Testis (tissue), 3 donors: Measurements from ENCODE around the gene CD244. TPM values are rescaled to one million over a fixed set of nuclear protein-coding genes. Genes with fewer than 3 reads are reported as not detected.

Experiments used
- DNase-seq: peaks from one replicate; pipeline ENCODE4 v3.0.0-alpha.2; 2019
- H3K27ac ChIP-seq, 2 donors: fragments of 200-600 bp; sonication (generic); one replicate each; pipeline ENCODE4 v1.5.1; 2019
- H3K27me3 ChIP-seq: fragments of 200-600 bp; sonication (generic); one replicate; pipeline ENCODE4 v1.5.1; 2019
- H3K36me3 ChIP-seq: fragments of 200-600 bp; sonication (generic); one replicate; pipeline ENCODE4 v1.5.1; 2017; ENCODE audit warnings: low read depth; ENCODE audit errors: missing control alignments
- H3K4me1 ChIP-seq: fragments of 200-600 bp; sonication (generic); one replicate; pipeline ENCODE4 v1.5.1; 2019
- H3K4me3 ChIP-seq, 2 donors: fragments of 200-600 bp; sonication (generic); one replicate each; pipeline ENCODE4 v1.5.1; 2017 to 2019
- H3K9me3 ChIP-seq: fragments of 200-600 bp; sonication (generic); one replicate; pipeline ENCODE4 v1.5.1; 2017
- POLR2A ChIP-seq: fragments of 450-650 bp; IDR thresholded peaks from one replicate; pipeline ENCODE4 v1.6.1; 2017; ENCODE audit warnings: antibody characterized with exemption, mild to moderate bottlenecking, moderate library complexity
- WGBS, 2 donors: methylation state at CpG; one replicate each; pipeline ENCODE4 v1.1.5; 2018; 5-methylcytosine and 5-hydroxymethylcytosine counted together
- intact Hi-C: fragments of 100-400 bp; cut with DNase I; formaldehyde crosslinking; loops from one replicate; pipeline ENCODE4 v1.15.1; 2023; ENCODE audit warnings: low total_unique reads
- polyA plus RNA-seq: library from polyadenylated mRNA; stranded (reverse); fragments of 350-450 nt; fragmentation: Illumina TruSeq; extraction: RNeasy Lipid Tissue Mini Kit (QIAGEN cat#74804); gene quantifications from one replicate; pipeline ENCODE4 v1.2.3, GENCODE V29; 2014; ENCODE audit warnings: low read depth, low replicate concordance; ENCODE audit not compliant: insufficient read depth
- total RNA-seq, 2 donors: library from RNA; depleted of rRNA; stranded (reverse); fragments of >200 nt; gene quantifications; one replicate each; pipeline ENCODE4 v1.2.3, GENCODE V29; 2016
- TF ChIP-seq, protein P1 (sequence below), 3 experiments: fragments of 450-650 bp in 2 of 3; fragments of 200-600 bp in 1 of 3; sonication (generic) in 1 of 3; IDR thresholded peaks; one replicate each; pipeline ENCODE4 v1.5.1; 2016 to 2019; ENCODE audit warnings: antibody characterized with exemption in 3 of 3, mild to moderate bottlenecking in 2 of 3, moderate library complexity in 1 of 3

CD244 gene
- total and polyA plus RNA-seq, 3 donors from 2014 or later: 1.4 to 2.4 (median 2.3) TPM

- no peak for DNase-seq
- no peak overlapping the region for H3K27ac ChIP-seq
- 91 to 93% methylated on average over 3 of the region's 3 CpGs for WGBS, 2 donors
- intact Hi-C loops: no loop called here
- TF ChIP-seq, protein P1, sequence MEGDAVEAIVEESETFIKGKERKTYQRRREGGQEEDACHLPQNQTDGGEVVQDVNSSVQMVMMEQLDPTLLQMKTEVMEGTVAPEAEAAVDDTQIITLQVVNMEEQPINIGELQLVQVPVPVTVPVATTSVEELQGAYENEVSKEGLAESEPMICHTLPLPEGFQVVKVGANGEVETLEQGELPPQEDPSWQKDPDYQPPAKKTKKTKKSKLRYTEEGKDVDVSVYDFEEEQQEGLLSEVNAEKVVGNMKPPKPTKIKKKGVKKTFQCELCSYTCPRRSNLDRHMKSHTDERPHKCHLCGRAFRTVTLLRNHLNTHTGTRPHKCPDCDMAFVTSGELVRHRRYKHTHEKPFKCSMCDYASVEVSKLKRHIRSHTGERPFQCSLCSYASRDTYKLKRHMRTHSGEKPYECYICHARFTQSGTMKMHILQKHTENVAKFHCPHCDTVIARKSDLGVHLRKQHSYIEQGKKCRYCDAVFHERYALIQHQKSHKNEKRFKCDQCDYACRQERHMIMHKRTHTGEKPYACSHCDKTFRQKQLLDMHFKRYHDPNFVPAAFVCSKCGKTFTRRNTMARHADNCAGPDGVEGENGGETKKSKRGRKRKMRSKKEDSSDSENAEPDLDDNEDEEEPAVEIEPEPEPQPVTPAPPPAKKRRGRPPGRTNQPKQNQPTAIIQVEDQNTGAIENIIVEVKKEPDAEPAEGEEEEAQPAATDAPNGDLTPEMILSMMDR (IDR thresholded peaks at IDR 0.05): no peak
- no peak for TF ChIP-seq POLR2A
- no peaks in the 10 kb centered on the region for H3K4me1 ChIP-seq
- H3K36me3 ChIP-seq: no peaks in the 10 kb centered on the region
- H3K27me3 ChIP-seq: no peaks in the 10 kb centered on the region
- H3K4me3 ChIP-seq: no peak overlapping the region
- no peaks in the 10 kb centered on the region for H3K9me3 ChIP-seq
Measured at GRCh38 chr1:160808289-160808688, 54.4 kb downstream of the CD244 start.

GRCh38 chr1:160807738-160808137 is 54.9 kb downstream of the CD244 start:
- 95% methylated on average over 2 of the region's 2 CpGs; no CpG with 5 or more reads in 1 of the 2 donors for WGBS, 2 donors
- intact Hi-C loops: no loop called here
- TF ChIP-seq, protein P1 (IDR thresholded peaks at IDR 0.05): no peak
- TF ChIP-seq POLR2A: no peak
- Histone ChIP-seq H3K9me3 (no peaks in the 10 kb centered on the region), H3K27ac (no peak overlapping the region), H3K4me1 (no peaks in the 10 kb centered on the region), H3K36me3 (no peaks in the 10 kb centered on the region), H3K27me3 (no peaks in the 10 kb centered on the region), H3K4me3 (no peak overlapping the region)
- DNase-seq: no peak

DNA sequence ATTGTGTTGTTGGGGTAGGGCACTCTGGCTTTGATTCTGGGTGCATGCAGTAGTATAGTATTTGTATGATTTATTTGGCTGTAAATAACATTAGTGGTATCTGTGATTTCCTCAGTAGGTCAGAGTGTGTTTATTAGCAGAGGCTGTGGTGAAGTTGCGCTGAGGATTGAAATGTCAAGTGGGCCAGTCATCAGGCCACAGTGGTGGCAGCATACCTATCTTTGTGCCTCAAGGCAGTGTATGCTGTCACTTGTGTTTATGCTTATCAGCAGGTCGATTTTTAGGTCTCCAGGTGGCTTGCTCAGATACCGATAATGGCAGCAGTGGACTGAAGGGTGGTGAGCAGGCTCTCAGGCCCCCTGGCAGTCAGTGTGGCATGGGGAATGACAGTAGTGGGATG is 55.4 kb downstream of the CD244 start:
- no peak overlapping the region for H3K27ac ChIP-seq
- 81 to 94% methylated on average over 3 of the region's 3 CpGs for WGBS, 2 donors
- no peak for DNase-seq
- no peak for TF ChIP-seq POLR2A
- H3K4me3 ChIP-seq: no peak overlapping the region
- H3K27me3 ChIP-seq: no peaks in the 10 kb centered on the region
- H3K36me3 ChIP-seq: no peaks in the 10 kb centered on the region
- intact Hi-C loops: no loop called here
- no peaks in the 10 kb centered on the region for H3K9me3 ChIP-seq
- H3K4me1 ChIP-seq: no peaks in the 10 kb centered on the region

DNA sequence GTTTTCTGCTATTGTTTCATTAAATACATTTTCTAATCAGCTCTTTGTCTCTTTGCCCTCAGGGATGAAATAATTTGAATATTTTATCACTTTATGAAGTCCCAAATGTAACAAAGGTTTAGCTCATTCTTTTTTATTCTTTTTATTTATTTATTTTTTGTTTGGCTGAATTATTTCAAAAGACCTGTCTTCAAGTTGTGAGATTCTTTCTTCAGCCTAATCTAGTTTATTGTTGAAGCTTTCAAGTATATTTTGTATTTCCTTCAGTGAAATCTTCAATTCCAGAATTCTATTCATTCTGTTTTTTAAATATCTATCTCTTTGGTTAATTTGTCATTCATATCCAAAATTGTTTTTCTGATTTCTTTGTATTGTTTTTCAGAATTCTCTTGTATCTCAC is 55.9 kb downstream of the CD244 start:
- H3K27me3 ChIP-seq: no peaks in the 10 kb centered on the region
- H3K27ac ChIP-seq: no peak overlapping the region
- no peaks in the 10 kb centered on the region for H3K36me3 ChIP-seq
- no peaks in the 10 kb centered on the region for H3K4me1 ChIP-seq
- no peaks in the 10 kb centered on the region for H3K9me3 ChIP-seq
- DNase-seq: no peak
- no peak for TF ChIP-seq POLR2A
- TF ChIP-seq, protein P1 (IDR thresholded peaks at IDR 0.05): no peak
- intact Hi-C loops: no loop called here
- H3K4me3 ChIP-seq: no peak overlapping the region

- intact Hi-C loops: no loop called here
- DNase-seq: no peak
- H3K9me3 ChIP-seq: no peaks in the 10 kb centered on the region
- H3K27me3 ChIP-seq: no peaks in the 10 kb centered on the region
- H3K27ac ChIP-seq: no peak overlapping the region
- no peak for TF ChIP-seq POLR2A
- TF ChIP-seq, protein P1 (IDR thresholded peaks at IDR 0.05): no peak
- H3K4me1 ChIP-seq: no peaks in the 10 kb centered on the region
- H3K4me3 ChIP-seq: no peak overlapping the region
- H3K36me3 ChIP-seq: no peaks in the 10 kb centered on the region
- 67 to 76% methylated on average over 1 of the region's 1 CpG for WGBS, 2 donors
Measured at GRCh38 chr1:160806109-160806665, 56.5 kb downstream of the CD244 start.
